GM19099 (cell line): ENCODE results near the gene DHRS11.

Experiments
- POLR2A ChIP-seq: IDR thresholded peaks from 3 replicates; pipeline ENCODE4 v1.6.1; 2011; ENCODE audit warnings: low read depth; ENCODE audit not compliant: insufficient read length; ENCODE audit errors: extremely low read depth

DHRS11 gene

GRCh38 chr17:36578671-36579070 is 13.0 kb upstream of the DHRS11 start:
- TF ChIP-seq POLR2A = no peak

- no peak for TF ChIP-seq POLR2A
Measured at GRCh38 chr17:36583787-36584186, 7.9 kb upstream of the DHRS11 start.

GRCh38 chr17:36586138-36586537 is 5.5 kb upstream of the DHRS11 start:
- TF ChIP-seq POLR2A = no peak

- TF ChIP-seq POLR2A = no peak
Measured at GRCh38 chr17:36590082-36590481, 1.6 kb upstream of the DHRS11 start.

- TF ChIP-seq POLR2A = no peak
Measured at GRCh38 chr17:36592316-36592715, 637 bp downstream of the DHRS11 start.

GRCh38 chr17:36592716-36593321 is 1.1 kb downstream of the DHRS11 start:
- TF ChIP-seq POLR2A = no peak

- TF ChIP-seq POLR2A = no peak
Measured at GRCh38 chr17:36593656-36594316, 2.1 kb downstream of the DHRS11 start.

- TF ChIP-seq POLR2A = no peak
Measured at GRCh38 chr17:36594626-36595401, 3.1 kb downstream of the DHRS11 start.

GRCh38 chr17:36597226-36597625 is 5.5 kb downstream of the DHRS11 start:
- no peak for TF ChIP-seq POLR2A

GRCh38 chr17:36597866-36598777 is 6.4 kb downstream of the DHRS11 start:
- no peak for TF ChIP-seq POLR2A

GRCh38 chr17:36598951-36599401 is 7.3 kb downstream of the DHRS11 start:
- no peak for TF ChIP-seq POLR2A

- TF ChIP-seq POLR2A = no peak
Measured at GRCh38 chr17:36599546-36600250, 8.0 kb downstream of the DHRS11 start.

GRCh38 chr17:36600465-36600864 is 8.8 kb downstream of the DHRS11 start:
- no peak for TF ChIP-seq POLR2A

GRCh38 chr17:36600936-36601302 is 9.2 kb downstream of the DHRS11 start:
- TF ChIP-seq POLR2A = no peak
